Prostate gland (tissue), 2 donors: ENCODE measurements around the gene RNF157. TPM values are rescaled to one million over a fixed set of nuclear protein-coding genes. Genes with fewer than 3 reads are reported as not detected.
"Not testable (repeated sequence)": the region's sequence is repeated elsewhere in the genome, so short reads cannot be mapped to it uniquely, and the experiment has no call there.

ENCODE experiments used
- DNase-seq: peaks from one replicate; pipeline ENCODE4 v3.0.0-alpha.2; 2019; ENCODE audit warnings: low spot score
- H3K27ac ChIP-seq, 2 donors: fragments of 200-600 bp; sonication (generic); 2 replicates each; pipeline ENCODE4 v1.5.1; 2017 to 2019
- H3K27me3 ChIP-seq: fragments of 200-600 bp; sonication (generic); replicated peaks from 2 replicates; pipeline ENCODE4 v1.5.1; 2019; ENCODE audit not compliant: insufficient read depth
- H3K36me3 ChIP-seq, 2 donors: fragments of 200-600 bp; sonication (generic); 1 replicate in 1 of 2; 2 replicates in 1 of 2; pipeline versions ENCODE4 v1.5.1 to v1.8.1; 2017 to 2019
- H3K4me1 ChIP-seq: fragments of 200-600 bp; sonication (generic); replicated peaks from 2 replicates; pipeline ENCODE4 v1.5.1; 2019
- H3K4me3 ChIP-seq, 2 donors: fragments of 200-600 bp; sonication (generic); 2 replicates each; pipeline ENCODE4 v1.5.1; 2017 to 2019
- H3K9me3 ChIP-seq: fragments of 200-600 bp; sonication (generic); 2 replicates; pipeline ENCODE4 v1.5.1; 2017
- CTCF ChIP-seq, 4 experiments: fragments of 200-600 bp in 2 of 4; fragments of 450-650 bp in 2 of 4; sonication (generic) in 2 of 4; IDR thresholded peaks; 1 replicate in 3 of 4; 2 replicates in 1 of 4; pipeline ENCODE4 v1.5.1; 2016 to 2019; ENCODE audit warnings: antibody characterized with exemption in 4 of 4, mild to moderate bottlenecking in 2 of 4, moderate library complexity in 2 of 4
- POLR2A ChIP-seq: fragments of 450-650 bp; IDR thresholded peaks from one replicate; pipeline ENCODE4 v1.6.1; 2016; ENCODE audit warnings: antibody characterized with exemption, mild to moderate bottlenecking
- POLR2AphosphoS5 ChIP-seq: sonication (generic); formaldehyde crosslinking; IDR thresholded peaks from one replicate; pipeline ENCODE4 v1.6.1; 2017; ENCODE audit warnings: antibody characterized with exemption
- WGBS: methylation state at CpG from one replicate; pipeline ENCODE4 v1.1.5; 2018; 5-methylcytosine and 5-hydroxymethylcytosine counted together
- intact Hi-C: fragments of 100-400 bp; cut with DNase I; formaldehyde crosslinking; loops from one replicate; pipeline ENCODE4 v1.14.2; 2022
- total RNA-seq, 2 donors: library from RNA; depleted of rRNA; stranded (reverse); fragments of >200 nt; gene quantifications; one replicate each; pipeline ENCODE4 v1.1.0, GENCODE V29; 2016

Gene RNF157
- total RNA-seq, 2 donors from 2014 or later = 1.6 to 47.5 TPM

- Histone ChIP-seq H3K9me3 (no peaks in the 10 kb centered on the region), H3K27me3 (no peaks in the 10 kb centered on the region), H3K36me3 (no peaks in the 10 kb centered on the region), H3K4me3 (no peak overlapping the region), H3K27ac (no peak overlapping the region), H3K4me1 (peaks cover 7% of the 10 kb centered on the region)
- DNase-seq = no peak
- intact Hi-C loops = no loop called here
- WGBS = 72% methylated on average over 6 of the region's 6 CpGs
- no peak for TF ChIP-seq POLR2AphosphoS5
- no peak for TF ChIP-seq POLR2A
These were observed 48.4 kb downstream of the RNF157 start for GRCh38 chr17:76191896-76192295.

GRCh38 chr17:76189741-76190140, 50.6 kb downstream of the RNF157 start:
- WGBS = 88% methylated on average over 4 of the region's 4 CpGs
- H3K9me3 ChIP-seq = no peaks in the 10 kb centered on the region
- intact Hi-C loops = no loop called here
- no peak for DNase-seq
- H3K27ac ChIP-seq = no peak overlapping the region
- no peaks in the 10 kb centered on the region for H3K27me3 ChIP-seq
- H3K4me3 ChIP-seq = no peak overlapping the region
- no peak for TF ChIP-seq POLR2A
- no peak for TF ChIP-seq POLR2AphosphoS5
- TF ChIP-seq CTCF (IDR thresholded peaks at IDR 0.05) = no peak
- no peaks in the 10 kb centered on the region for H3K4me1 ChIP-seq
- no peaks in the 10 kb centered on the region for H3K36me3 ChIP-seq

GRCh38 chr17:76189247-76189646, 51.0 kb downstream of the RNF157 start:
- intact Hi-C loops = no loop called here
- DNase-seq = no peak
- Histone ChIP-seq H3K27me3 (no peaks in the 10 kb centered on the region), H3K4me1 (no peaks in the 10 kb centered on the region), H3K9me3 (no peaks in the 10 kb centered on the region), H3K36me3 (no peaks in the 10 kb centered on the region), H3K4me3 (no peak overlapping the region), H3K27ac (no peak overlapping the region)
- 80% methylated on average over 4 of the region's 4 CpGs for WGBS
- TF ChIP-seq POLR2AphosphoS5 = no peak
- TF ChIP-seq CTCF (IDR thresholded peaks at IDR 0.05) = no peak
- no peak for TF ChIP-seq POLR2A

GRCh38 chr17:76188213-76189016, 51.9 kb downstream of the RNF157 start:
- intact Hi-C loops = no loop called here
- 77% methylated on average over 4 of the region's 4 CpGs for WGBS
- DNase-seq = no peak
- Histone ChIP-seq H3K36me3 (no peaks in the 10 kb centered on the region), H3K4me1 (no peaks in the 10 kb centered on the region), H3K9me3 (no peaks in the 10 kb centered on the region), H3K27ac (no peak overlapping the region), H3K4me3 (no peak overlapping the region), H3K27me3 (no peaks in the 10 kb centered on the region)
- no peak for TF ChIP-seq CTCF (IDR thresholded peaks at IDR 0.05)
- TF ChIP-seq POLR2AphosphoS5 = no peak
- TF ChIP-seq POLR2A = no peak

- H3K4me1 ChIP-seq, intact Hi-C loops, H3K36me3 ChIP-seq, H3K27me3 ChIP-seq, DNase-seq, H3K27ac ChIP-seq, H3K4me3 ChIP-seq, H3K9me3 ChIP-seq: not testable (repeated sequence)
- WGBS = 87% methylated on average over 2 of the region's 2 CpGs
These were observed 53.5 kb downstream of the RNF157 start for GRCh38 chr17:76186774-76187173.

GRCh38 chr17:76184290-76184689, 56.0 kb downstream of the RNF157 start:
- intact Hi-C loops = loop anchor here (5.0 kb wide), 1 partner anchor 62 kb away; no protein-coding TSS in a partner anchor

More at GRCh38 chr17:76184290-76184689, 56.0 kb downstream of the RNF157 start:
- Histone ChIP-seq H3K27me3 (no peaks in the 10 kb centered on the region), H3K4me1 (no peaks in the 10 kb centered on the region), H3K4me3 (no peak overlapping the region), H3K36me3 (no peaks in the 10 kb centered on the region), H3K9me3 (no peaks in the 10 kb centered on the region), H3K27ac (no peak overlapping the region)
- TF ChIP-seq POLR2AphosphoS5 (no peak), CTCF (IDR thresholded peaks at IDR 0.05) (no peak), POLR2A (no peak)
- 69% methylated on average over 2 of the region's 2 CpGs for WGBS
- no peak for DNase-seq
